Osteocyte (in vitro differentiated cells): Measurements from ENCODE around the gene POLR1H. TPM values are rescaled to one million over a fixed set of nuclear protein-coding genes. Genes with fewer than 3 reads are reported as not detected.

Experiments used
- DNase-seq: peaks from one replicate; pipeline ENCODE4 v3.0.0; 2021; ENCODE audit warnings: mixed read lengths; ENCODE audit not compliant: unreplicated experiment; ENCODE audit errors: extremely low spot score
- H3K27ac Mint-ChIP-seq: one replicate; pipeline ENCODE4 v1.8.0; 2021; ENCODE audit warnings: mild to moderate bottlenecking, mixed read lengths; ENCODE audit not compliant: unreplicated experiment
- H3K27me3 Mint-ChIP-seq: one replicate; pipeline ENCODE4 v1.8.0; 2021; ENCODE audit warnings: mixed read lengths; ENCODE audit not compliant: unreplicated experiment
- H3K36me3 Mint-ChIP-seq: one replicate; pipeline ENCODE4 v1.8.0; 2021; ENCODE audit warnings: mixed read lengths; ENCODE audit not compliant: unreplicated experiment
- H3K4me1 Mint-ChIP-seq: one replicate; pipeline ENCODE4 v1.8.0; 2021; ENCODE audit warnings: mixed read lengths; ENCODE audit not compliant: unreplicated experiment
- H3K4me3 Mint-ChIP-seq: one replicate; pipeline ENCODE4 v1.8.0; 2021; ENCODE audit warnings: mild to moderate bottlenecking, moderate library complexity, mixed read lengths; ENCODE audit not compliant: unreplicated experiment
- H3K9me3 Mint-ChIP-seq: one replicate; pipeline ENCODE4 v1.8.0; 2021; ENCODE audit warnings: mixed read lengths; ENCODE audit not compliant: unreplicated experiment
- CTCF ChIP-seq: fragments of 200-600 bp; sonication (generic); IDR thresholded peaks from 2 replicates; pipeline ENCODE4 v1.5.0; 2021; ENCODE audit warnings: antibody characterized with exemption, mild to moderate bottlenecking, moderate library complexity
- total RNA-seq: library from RNA; stranded (reverse); gene quantifications from 2 replicates; pipeline ENCODE4 v1.2.1, GENCODE V29; 2021

POLR1H gene
- total RNA-seq, 1 donor from 2014 or later = 20.1 TPM

GRCh38 chr6:30066577-30067459 lies 5.8 kb downstream of the POLR1H start, which contains the start of gene PPP1R11:
Gene PPP1R11, plus strand, starts transcription at chr6:30067198. Its CDS starts 213 bp downstream, at chr6:30067411.
- no peak for TF ChIP-seq CTCF
- peak; percentile 99 for DNase-seq
- H3K27me3 Mint-ChIP-seq = peaks cover 18% of the 10 kb centered on the region
- peaks cover 30% of the 10 kb centered on the region for H3K36me3 Mint-ChIP-seq
- peak within 1 kb of the TSS; percentile 99 for H3K27ac Mint-ChIP-seq
- no peaks in the 10 kb centered on the region for H3K9me3 Mint-ChIP-seq
- peaks cover 42% of the 10 kb centered on the region for H3K4me1 Mint-ChIP-seq
- peak within 1 kb of the TSS; percentile 96 for H3K4me3 Mint-ChIP-seq

DNA sequence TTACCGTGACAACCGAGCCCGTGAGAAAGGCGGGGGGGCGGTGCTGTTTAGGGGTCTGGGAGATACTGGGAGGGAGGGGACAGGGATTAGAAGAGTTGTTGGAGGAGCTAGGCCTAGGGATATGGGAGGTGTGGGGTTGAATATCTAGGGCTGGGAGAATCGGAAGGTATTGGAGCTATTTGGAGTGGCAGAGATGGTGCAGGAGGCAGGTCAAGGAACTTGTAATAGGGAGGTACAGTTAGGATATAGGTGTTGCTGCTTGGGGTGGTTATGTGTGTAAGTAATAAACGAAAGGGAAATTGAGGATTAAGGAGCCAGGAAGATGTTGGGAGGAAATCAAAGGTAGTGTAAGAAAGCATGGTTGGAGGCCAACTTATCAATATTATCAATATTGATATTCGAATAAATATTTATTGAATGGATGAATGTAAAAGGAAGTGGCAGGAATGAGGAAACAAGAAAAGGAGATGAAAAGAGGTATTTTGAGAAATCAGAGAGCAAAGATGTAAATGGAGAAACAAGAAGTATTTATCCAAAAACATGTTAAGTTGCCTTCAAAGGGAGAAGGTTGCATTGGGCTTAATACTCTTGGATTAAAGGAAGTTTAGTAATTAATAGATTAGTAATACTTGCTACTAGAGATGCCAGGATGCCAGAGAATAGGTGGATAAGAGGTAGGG lies 6.5 kb downstream of the POLR1H start:
- Mint-ChIP-seq H3K36me3 (peaks cover 34% of the 10 kb centered on the region), H3K27me3 (peaks cover 26% of the 10 kb centered on the region), H3K27ac (peak overlapping the region; percentile 99), H3K4me1 (peaks cover 37% of the 10 kb centered on the region), H3K4me3 (peak overlapping the region; percentile 96), H3K9me3 (no peaks in the 10 kb centered on the region)
- TF ChIP-seq CTCF = no peak
- no peak for DNase-seq

- Mint-ChIP-seq H3K27me3 (peaks cover 59% of the 10 kb centered on the region), H3K27ac (no peak overlapping the region), H3K9me3 (no peaks in the 10 kb centered on the region), H3K4me1 (peaks cover 48% of the 10 kb centered on the region), H3K4me3 (peak overlapping the region; percentile 31), H3K36me3 (peaks cover 32% of the 10 kb centered on the region)
- TF ChIP-seq CTCF = no peak
- DNase-seq = no peak
These were observed 10.2 kb downstream of the POLR1H start for GRCh38 chr6:30071081-30071818.

GRCh38 chr6:30071858-30072257 lies 10.8 kb downstream of the POLR1H start:
- peaks cover 47% of the 10 kb centered on the region for H3K4me1 Mint-ChIP-seq
- peaks cover 32% of the 10 kb centered on the region for H3K36me3 Mint-ChIP-seq
- TF ChIP-seq CTCF = no peak
- no peaks in the 10 kb centered on the region for H3K9me3 Mint-ChIP-seq
- no peak overlapping the region for H3K4me3 Mint-ChIP-seq
- H3K27me3 Mint-ChIP-seq = peaks cover 66% of the 10 kb centered on the region
- no peak for DNase-seq
- no peak overlapping the region for H3K27ac Mint-ChIP-seq
